Vein endothelial cell (primary cell): ENCODE measurements around the gene FDXR. TPM values are rescaled to one million over a fixed set of nuclear protein-coding genes. Genes with fewer than 3 reads are reported as not detected.

ENCODE experiments used
- total RNA-seq: library from RNA; depleted of rRNA; stranded (reverse); fragments of >200 nt; gene quantifications from 2 replicates; pipeline ENCODE4 v1.2.3, GENCODE V29; 2012

FDXR gene, protein sequence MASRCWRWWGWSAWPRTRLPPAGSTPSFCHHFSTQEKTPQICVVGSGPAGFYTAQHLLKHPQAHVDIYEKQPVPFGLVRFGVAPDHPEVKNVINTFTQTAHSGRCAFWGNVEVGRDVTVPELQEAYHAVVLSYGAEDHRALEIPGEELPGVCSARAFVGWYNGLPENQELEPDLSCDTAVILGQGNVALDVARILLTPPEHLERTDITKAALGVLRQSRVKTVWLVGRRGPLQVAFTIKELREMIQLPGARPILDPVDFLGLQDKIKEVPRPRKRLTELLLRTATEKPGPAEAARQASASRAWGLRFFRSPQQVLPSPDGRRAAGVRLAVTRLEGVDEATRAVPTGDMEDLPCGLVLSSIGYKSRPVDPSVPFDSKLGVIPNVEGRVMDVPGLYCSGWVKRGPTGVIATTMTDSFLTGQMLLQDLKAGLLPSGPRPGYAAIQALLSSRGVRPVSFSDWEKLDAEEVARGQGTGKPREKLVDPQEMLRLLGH
- total RNA-seq = 40.4 and 43.8 TPM in 2 replicates

GRCh38 chr17:74872313-74873036 lies at the start of gene FDXR:
FDXR (minus strand) TSS chr17:74872994; CDS start chr17:74872944, 50 bp downstream.

GRCh38 chr17:74892974-74893911 lies 20.4 kb upstream of the FDXR start, which contains the start of gene FADS6:
FADS6 (minus strand) TSS chr17:74893633; CDS start chr17:74893595, 38 bp downstream.

DNA sequence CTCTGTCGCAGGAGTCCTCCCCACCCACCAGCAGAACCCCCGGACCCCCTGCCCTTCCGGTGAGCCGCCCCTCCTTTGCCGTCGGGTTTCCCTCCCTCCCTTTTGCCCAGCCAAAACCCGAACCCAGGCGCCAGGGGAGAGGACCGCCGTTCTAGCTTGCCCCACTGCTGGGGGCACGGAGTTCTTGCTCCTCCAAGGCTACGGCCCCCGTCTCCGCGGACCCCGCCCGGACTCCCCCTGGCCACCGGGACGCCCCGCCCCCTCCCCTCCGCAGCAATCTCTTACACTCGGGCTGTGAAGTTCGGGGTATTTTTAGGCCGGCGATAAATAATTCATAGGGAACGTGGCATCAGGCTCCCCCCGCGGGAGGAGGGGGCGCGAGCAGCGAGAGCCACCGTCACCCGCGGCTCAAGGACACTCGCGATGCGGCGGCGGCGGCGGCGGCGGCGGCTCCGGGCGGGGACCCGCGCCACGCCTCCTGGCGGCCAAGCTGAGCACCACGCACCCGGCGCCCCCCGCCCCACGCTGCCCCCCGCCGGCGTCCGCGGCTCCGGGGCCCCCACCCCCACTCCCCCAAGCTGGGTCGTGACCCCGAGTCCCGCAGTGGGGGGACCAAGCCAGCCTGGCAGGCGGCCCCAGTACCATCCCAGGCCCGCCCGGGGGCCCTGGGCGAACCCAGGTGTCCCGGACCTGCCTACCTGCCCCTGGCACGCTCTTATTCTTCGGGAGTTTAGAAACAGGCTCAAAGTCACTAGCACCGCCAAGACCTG lies 13.2 kb downstream of the FDXR start, which contains the start of gene GRIN2C:
Gene GRIN2C (minus strand): TSS at position 427 of the 770 bp plus-strand sequence. CDS start 4,793 bp downstream, outside the sequence.

Other genes starting within 250 kb of the FDXR start
- not detected in 2 replicates for gene CD300E, start 249.3 kb downstream of the FDXR start, total RNA-seq
- gene CD300LF, start 160.1 kb downstream of the FDXR start, total RNA-seq = not detected in 2 replicates
- gene RAB37, start 135.7 kb downstream of the FDXR start, total RNA-seq = 0.33 and 0.67 TPM in 2 replicates
- gene NHERF1, start 124.4 kb downstream of the FDXR start, total RNA-seq = 13.7 and 17.0 TPM in 2 replicates
- 33.3 and 34.8 TPM in 2 replicates for gene NAT9, start 96.6 kb downstream of the FDXR start, total RNA-seq
- 0.19 TPM in 1 of 2 replicates, not detected in the other for gene GRIN2C, start 13.1 kb downstream of the FDXR start, total RNA-seq
- gene FADS6, start 20.6 kb upstream of the FDXR start, total RNA-seq = not detected in 2 replicates
- not detected in 2 replicates for gene USH1G, start 50.3 kb upstream of the FDXR start, total RNA-seq
- gene OTOP2, start 51.3 kb upstream of the FDXR start, total RNA-seq = not detected in 2 replicates
- gene OTOP3, start 62.9 kb upstream of the FDXR start, total RNA-seq = not detected in 2 replicates
- 38.4 and 39.8 TPM in 2 replicates for gene HID1, start 99.8 kb upstream of the FDXR start, total RNA-seq
- 26.1 and 27.1 TPM in 2 replicates for gene CDR2L, start 114.6 kb upstream of the FDXR start, total RNA-seq
- 27.8 and 36.3 TPM in 2 replicates for gene MRPL58, start 139.7 kb upstream of the FDXR start, total RNA-seq
- gene ATP5PD, start 174.0 kb upstream of the FDXR start, total RNA-seq = 221 and 231 TPM in 2 replicates
- 17.3 and 19.7 TPM in 2 replicates for gene KCTD2, start 174.2 kb upstream of the FDXR start, total RNA-seq
- 12.0 and 23.8 TPM in 2 replicates for gene SLC16A5, start 215.0 kb upstream of the FDXR start, total RNA-seq
- 4.1 and 4.6 TPM in 2 replicates for gene ARMC7, start 237.0 kb upstream of the FDXR start, total RNA-seq